WTC11 (cell line): ENCODE measurements around the gene FGFBP1.

Source experiments
- CBFB ChIP-seq: sonication (generic); formaldehyde crosslinking; IDR thresholded peaks from 2 replicates; pipeline ENCODE4 v1.8.1; 2022; ENCODE audit warnings: mild to moderate bottlenecking, low read depth, missing genetic modification reagents
- FOXK1 ChIP-seq: sonication (generic); formaldehyde crosslinking; IDR thresholded peaks from 2 replicates; pipeline ENCODE4 v1.8.0; 2022; ENCODE audit warnings: mild to moderate bottlenecking, moderate library complexity, missing genetic modification reagents
- FOXP1 ChIP-seq: sonication (generic); formaldehyde crosslinking; IDR thresholded peaks from 2 replicates; pipeline ENCODE4 v1.8.0; 2022; ENCODE audit warnings: missing genetic modification reagents, mild to moderate bottlenecking, moderate library complexity, borderline replicate concordance
- MXD4 ChIP-seq: fragments of 250-450 bp; sonication (Bioruptor Pico); IDR thresholded peaks from 2 replicates; pipeline ENCODE4 v1.8.0; 2021; ENCODE audit warnings: mild to moderate bottlenecking, moderate library complexity, borderline replicate concordance
- RELA ChIP-seq: sonication (generic); formaldehyde crosslinking; IDR thresholded peaks from 2 replicates; pipeline ENCODE4 v1.8.1; 2022; ENCODE audit warnings: missing genetic modification reagents, mild to moderate bottlenecking, borderline replicate concordance
- TF ChIP-seq, protein P1 (sequence below): fragments of 200-600 bp; IDR thresholded peaks from 2 replicates; pipeline ENCODE4 v1.8.0; 2022; ENCODE audit warnings: antibody characterized with exemption
- TF ChIP-seq, protein P2 (sequence below): sonication (generic); formaldehyde crosslinking; IDR thresholded peaks from 2 replicates; pipeline ENCODE4 v1.8.1; 2023; ENCODE audit warnings: mild to moderate bottlenecking, moderate library complexity, missing genetic modification reagents
- TF ChIP-seq, protein P3 (sequence below): sonication (generic); formaldehyde crosslinking; IDR thresholded peaks from 2 replicates; pipeline ENCODE4 v1.8.1; 2022; ENCODE audit warnings: mild to moderate bottlenecking, missing genetic modification reagents, moderate library complexity, borderline replicate concordance

- TF ChIP-seq, protein P1, sequence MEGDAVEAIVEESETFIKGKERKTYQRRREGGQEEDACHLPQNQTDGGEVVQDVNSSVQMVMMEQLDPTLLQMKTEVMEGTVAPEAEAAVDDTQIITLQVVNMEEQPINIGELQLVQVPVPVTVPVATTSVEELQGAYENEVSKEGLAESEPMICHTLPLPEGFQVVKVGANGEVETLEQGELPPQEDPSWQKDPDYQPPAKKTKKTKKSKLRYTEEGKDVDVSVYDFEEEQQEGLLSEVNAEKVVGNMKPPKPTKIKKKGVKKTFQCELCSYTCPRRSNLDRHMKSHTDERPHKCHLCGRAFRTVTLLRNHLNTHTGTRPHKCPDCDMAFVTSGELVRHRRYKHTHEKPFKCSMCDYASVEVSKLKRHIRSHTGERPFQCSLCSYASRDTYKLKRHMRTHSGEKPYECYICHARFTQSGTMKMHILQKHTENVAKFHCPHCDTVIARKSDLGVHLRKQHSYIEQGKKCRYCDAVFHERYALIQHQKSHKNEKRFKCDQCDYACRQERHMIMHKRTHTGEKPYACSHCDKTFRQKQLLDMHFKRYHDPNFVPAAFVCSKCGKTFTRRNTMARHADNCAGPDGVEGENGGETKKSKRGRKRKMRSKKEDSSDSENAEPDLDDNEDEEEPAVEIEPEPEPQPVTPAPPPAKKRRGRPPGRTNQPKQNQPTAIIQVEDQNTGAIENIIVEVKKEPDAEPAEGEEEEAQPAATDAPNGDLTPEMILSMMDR = no peak
- no peak for TF ChIP-seq MXD4
- TF ChIP-seq, protein P2, sequence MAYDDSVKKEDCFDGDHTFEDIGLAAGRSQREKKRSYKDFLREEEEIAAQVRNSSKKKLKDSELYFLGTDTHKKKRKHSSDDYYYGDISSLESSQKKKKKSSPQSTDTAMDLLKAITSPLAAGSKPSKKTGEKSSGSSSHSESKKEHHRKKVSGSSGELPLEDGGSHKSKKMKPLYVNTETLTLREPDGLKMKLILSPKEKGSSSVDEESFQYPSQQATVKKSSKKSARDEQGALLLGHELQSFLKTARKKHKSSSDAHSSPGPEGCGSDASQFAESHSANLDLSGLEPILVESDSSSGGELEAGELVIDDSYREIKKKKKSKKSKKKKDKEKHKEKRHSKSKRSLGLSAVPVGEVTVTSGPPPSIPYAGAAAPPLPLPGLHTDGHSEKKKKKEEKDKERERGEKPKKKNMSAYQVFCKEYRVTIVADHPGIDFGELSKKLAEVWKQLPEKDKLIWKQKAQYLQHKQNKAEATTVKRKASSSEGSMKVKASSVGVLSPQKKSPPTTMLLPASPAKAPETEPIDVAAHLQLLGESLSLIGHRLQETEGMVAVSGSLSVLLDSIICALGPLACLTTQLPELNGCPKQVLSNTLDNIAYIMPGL = no peak
- TF ChIP-seq, protein P3, sequence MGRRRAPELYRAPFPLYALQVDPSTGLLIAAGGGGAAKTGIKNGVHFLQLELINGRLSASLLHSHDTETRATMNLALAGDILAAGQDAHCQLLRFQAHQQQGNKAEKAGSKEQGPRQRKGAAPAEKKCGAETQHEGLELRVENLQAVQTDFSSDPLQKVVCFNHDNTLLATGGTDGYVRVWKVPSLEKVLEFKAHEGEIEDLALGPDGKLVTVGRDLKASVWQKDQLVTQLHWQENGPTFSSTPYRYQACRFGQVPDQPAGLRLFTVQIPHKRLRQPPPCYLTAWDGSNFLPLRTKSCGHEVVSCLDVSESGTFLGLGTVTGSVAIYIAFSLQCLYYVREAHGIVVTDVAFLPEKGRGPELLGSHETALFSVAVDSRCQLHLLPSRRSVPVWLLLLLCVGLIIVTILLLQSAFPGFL (CRISPR knock-in tag) = no peak
- TF ChIP-seq CBFB (CRISPR knock-in tag) = no peak
- no peak for TF ChIP-seq FOXK1 (CRISPR knock-in tag)
- no peak for TF ChIP-seq RELA (CRISPR knock-in tag)
- no peak for TF ChIP-seq FOXP1 (CRISPR knock-in tag)
These were observed 12.7 kb downstream of the FGFBP1 start for GRCh38 chr4:15925830-15926229.
